Upper lobe of left lung (tissue), 4 donors: ENCODE measurements around the gene BTG1.

Experiments
- EP300 ChIP-seq, 4 donors: sonication (generic); formaldehyde crosslinking; IDR thresholded peaks; one replicate each; pipeline ENCODE4 v1.5.1; 2017; ENCODE audit warnings: antibody characterized with exemption in 4 of 4, control low read depth in 2 of 4
- POLR2A ChIP-seq, 4 donors: fragments of 450-650 bp; IDR thresholded peaks; one replicate each; pipeline ENCODE4 v1.5.1; 2016 to 2017; ENCODE audit warnings: antibody characterized with exemption in 4 of 4, mild to moderate bottlenecking in 2 of 4
- POLR2AphosphoS5 ChIP-seq, 2 donors: sonication (generic); formaldehyde crosslinking; IDR thresholded peaks; one replicate each; pipeline ENCODE4 v1.5.1; 2017; ENCODE audit warnings: antibody characterized with exemption in 2 of 2

- TF ChIP-seq POLR2A (IDR thresholded peaks at IDR 0.05) (no peak), POLR2AphosphoS5 (IDR thresholded peaks at IDR 0.05) (no peak), EP300 (IDR thresholded peaks at IDR 0.05) (no peak)
These were observed 19.1 kb upstream of the BTG1 start for GRCh38 chr12:92164712-92165111.
